ENCODE measurements around the gene CHAT. TPM values are rescaled to one million over a fixed set of nuclear protein-coding genes. Genes with fewer than 3 reads are reported as not detected.

The CHAT gene
- total and polyA plus RNA-seq, 8 donors, result 0.28 TPM; not detected in 7

GRCh38 chr10:49598986-49599385 is 14.9 kb upstream of the CHAT start:
- Histone ChIP-seq H3K4me3 (no peak overlapping the region), H3K27ac (no peak overlapping the region), H3K4me1 (no peaks in the 10 kb centered on the region), H3K9me3 (no peaks in the 10 kb centered on the region), H3K36me3 (no peaks in the 10 kb centered on the region), H3K27me3 (peaks cover 0 to 6% (median 0%) of the 10 kb centered on the region in 4 donors)
- 29 to 34% methylated on average over 4 of the region's 4 CpGs for WGBS, 2 donors
- DNase-seq, result no peak
- no peak for FAIRE-seq
- no peak for ATAC-seq
- intact Hi-C loops (cut with DNase I), result loop anchor here in 1 of 3 donors (10.0 kb wide), 1 partner anchor 626 kb away; no protein-coding TSS in a partner anchor
- no peak for TF ChIP-seq CTCF (IDR thresholded peaks at IDR 0.05)

- Histone ChIP-seq H3K4me3 (no peak overlapping the region), H3K9me3 (no peaks in the 10 kb centered on the region), H3K27ac (no peak overlapping the region), H3K4me1 (no peaks in the 10 kb centered on the region), H3K27me3 (peaks cover 0 to 6% (median 0%) of the 10 kb centered on the region in 4 donors), H3K36me3 (no peaks in the 10 kb centered on the region)
- DNase-seq, result no peak
- no peak for TF ChIP-seq CTCF (IDR thresholded peaks at IDR 0.05)
- no peak for ATAC-seq
- WGBS, 2 donors, result 42 to 58% methylated on average over 3 of the region's 3 CpGs
- intact Hi-C loops (cut with DNase I), result loop anchor here in 1 of 3 donors (10.0 kb wide), 1 partner anchor 625 kb away; no protein-coding TSS in a partner anchor
- FAIRE-seq, result no peak
These were observed 14.3 kb upstream of the CHAT start for GRCh38 chr10:49599546-49599945.

- no peak for FAIRE-seq
- peak in 1 of 6 donors; percentile 33 for DNase-seq
- ATAC-seq, result no peak
- Histone ChIP-seq H3K9me3 (no peaks in the 10 kb centered on the region), H3K27me3 (peaks cover 0 to 6% (median 0%) of the 10 kb centered on the region in 4 donors), H3K4me1 (no peaks in the 10 kb centered on the region), H3K36me3 (no peaks in the 10 kb centered on the region), H3K4me3 (no peak overlapping the region), H3K27ac (no peak overlapping the region)
- 58 to 71% methylated on average over 8 of the region's 8 CpGs for WGBS, 2 donors
- TF ChIP-seq CTCF (IDR thresholded peaks at IDR 0.05), result no peak
- intact Hi-C loops (cut with DNase I), result no loop called here
These were observed 13.8 kb upstream of the CHAT start for GRCh38 chr10:49600046-49600445.

GRCh38 chr10:49600781-49601400 is 12.9 kb upstream of the CHAT start:
- 57 to 67% methylated on average over 4 of the region's 4 CpGs for WGBS, 2 donors
- H3K4me3 ChIP-seq, result no peak overlapping the region
- no peak for TF ChIP-seq CTCF (IDR thresholded peaks at IDR 0.05)
- peaks cover 0 to 6% (median 0%) of the 10 kb centered on the region in 4 donors for H3K27me3 ChIP-seq
- no peak for ATAC-seq
- no peak for FAIRE-seq
- no peak for DNase-seq
- intact Hi-C loops (cut with DNase I), result no loop called here
- H3K36me3 ChIP-seq, result no peaks in the 10 kb centered on the region
- no peak overlapping the region for H3K27ac ChIP-seq
- H3K4me1 ChIP-seq, result no peaks in the 10 kb centered on the region
- no peaks in the 10 kb centered on the region for H3K9me3 ChIP-seq

- Histone ChIP-seq H3K27ac (no peak overlapping the region), H3K4me1 (no peaks in the 10 kb centered on the region), H3K4me3 (no peak overlapping the region), H3K9me3 (no peaks in the 10 kb centered on the region), H3K27me3 (peaks cover 0 to 6% (median 0%) of the 10 kb centered on the region in 4 donors), H3K36me3 (no peaks in the 10 kb centered on the region)
- ATAC-seq, result no peak
- WGBS, 2 donors, result 65 to 69% methylated on average over 7 of the region's 7 CpGs
- FAIRE-seq, result no peak
- no peak for TF ChIP-seq CTCF (IDR thresholded peaks at IDR 0.05)
- DNase-seq, result peak in 1 of 6 donors; percentile 28
- intact Hi-C loops (cut with DNase I), result no loop called here
These were observed 12.0 kb upstream of the CHAT start for GRCh38 chr10:49601857-49602256.

Measured in pancreas (tissue), 10 donors.